Activated T-cell treated with anti-CD3 and anti-CD28 coated beads for 4 hours (primary cell): ENCODE data around the gene PSMB10.
"Not testable (repeated sequence)": the region's sequence is repeated elsewhere in the genome, so short reads cannot be mapped to it uniquely, and the experiment has no call there.

Experiments used
- DNase-seq: peaks from one replicate; pipeline ENCODE4 v3.0.0-alpha.2; 2020

Gene PSMB10

DNA sequence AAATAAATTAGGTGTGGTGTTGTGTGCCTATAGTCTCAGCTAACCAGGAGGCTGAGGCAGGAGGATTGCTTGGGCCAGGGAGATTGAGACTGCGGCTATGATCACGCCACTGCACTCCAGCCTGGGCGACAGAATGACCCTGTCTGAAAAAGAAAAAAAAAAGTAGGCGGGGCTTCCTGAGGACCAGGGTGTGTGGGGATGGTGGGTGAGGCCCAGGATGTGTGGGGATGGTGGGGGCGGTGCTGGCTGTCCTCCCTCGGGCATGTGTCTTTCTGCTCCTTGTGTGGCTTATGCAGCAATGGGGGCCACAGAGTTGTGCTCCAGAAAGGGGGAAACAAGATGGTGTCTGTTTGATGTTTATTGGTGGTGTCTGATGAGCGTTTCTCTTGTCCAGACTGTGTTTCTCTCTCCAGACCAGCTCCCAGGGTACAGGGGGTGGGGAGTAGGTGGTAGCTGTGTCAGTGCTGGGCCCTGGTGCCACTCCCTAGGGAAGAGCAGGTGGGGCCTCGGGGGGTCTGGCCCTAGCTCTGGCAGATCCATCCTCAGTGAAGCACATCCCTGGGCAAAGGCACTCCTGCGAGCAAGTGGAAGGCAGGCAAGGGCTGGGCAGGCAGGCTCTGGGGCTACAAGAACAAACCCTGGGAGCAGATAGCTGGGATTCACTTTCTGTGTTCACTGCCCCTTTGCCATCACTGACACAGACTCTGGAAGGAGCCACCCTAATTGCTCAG, 5.0 kb upstream of the PSMB10 start:
- DNase-seq: no peak

- no peak for DNase-seq
Observed at GRCh38 chr16:67940446-67941089, 3.9 kb upstream of the PSMB10 start.

DNA sequence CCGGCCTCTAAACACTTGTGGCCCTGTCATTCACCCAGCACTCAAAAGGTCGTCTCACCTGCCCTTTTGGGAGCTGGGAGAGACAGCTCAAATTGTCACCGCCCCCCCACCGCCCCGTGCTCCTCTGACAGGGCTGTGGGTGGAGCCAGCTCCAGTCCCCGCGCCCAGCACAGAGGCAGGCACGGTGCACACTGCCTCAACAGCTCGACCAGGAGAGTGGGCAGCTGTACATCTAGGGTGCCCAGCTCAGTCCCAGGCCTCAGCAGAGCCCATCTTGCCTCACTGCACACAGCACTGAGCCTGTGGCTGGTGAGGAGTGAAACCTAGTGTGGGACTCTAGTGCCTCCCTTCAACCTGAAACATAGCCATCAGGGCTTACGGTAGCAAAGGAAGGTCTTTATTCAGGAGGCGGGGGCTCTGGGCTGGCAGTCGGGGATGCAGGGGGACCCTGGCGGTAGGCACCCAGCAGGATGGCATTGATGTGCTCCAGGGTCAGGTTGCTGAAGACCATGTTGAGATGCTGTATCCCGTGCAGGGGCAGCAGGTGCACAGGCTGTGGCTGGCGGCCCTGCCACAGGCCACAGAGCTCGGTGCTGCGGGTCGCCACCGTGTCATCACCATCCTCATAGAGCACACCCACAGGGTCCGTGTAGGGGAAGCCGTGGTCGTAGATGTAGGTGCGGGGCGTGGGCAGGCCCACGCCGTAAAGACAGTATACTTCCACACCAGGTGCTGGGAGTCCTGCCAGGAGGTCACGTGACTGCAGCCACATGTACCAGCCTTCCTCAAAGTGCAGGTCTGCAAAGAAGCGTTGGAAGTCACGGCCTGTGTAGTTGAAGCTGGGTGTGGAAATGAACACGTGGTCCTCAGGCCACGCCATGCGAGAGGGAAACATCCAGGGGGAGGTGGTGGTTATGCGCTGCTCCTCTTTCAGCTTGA, 3.1 kb upstream of the PSMB10 start:
- DNase-seq: peak; percentile 43

GRCh38 chr16:67937713-67938112, 1.1 kb upstream of the PSMB10 start:
- not testable (repeated sequence) for DNase-seq

- peak; percentile 69 for DNase-seq
Observed at GRCh38 chr16:67936880-67937605, 393 bp upstream of the PSMB10 start.

DNA sequence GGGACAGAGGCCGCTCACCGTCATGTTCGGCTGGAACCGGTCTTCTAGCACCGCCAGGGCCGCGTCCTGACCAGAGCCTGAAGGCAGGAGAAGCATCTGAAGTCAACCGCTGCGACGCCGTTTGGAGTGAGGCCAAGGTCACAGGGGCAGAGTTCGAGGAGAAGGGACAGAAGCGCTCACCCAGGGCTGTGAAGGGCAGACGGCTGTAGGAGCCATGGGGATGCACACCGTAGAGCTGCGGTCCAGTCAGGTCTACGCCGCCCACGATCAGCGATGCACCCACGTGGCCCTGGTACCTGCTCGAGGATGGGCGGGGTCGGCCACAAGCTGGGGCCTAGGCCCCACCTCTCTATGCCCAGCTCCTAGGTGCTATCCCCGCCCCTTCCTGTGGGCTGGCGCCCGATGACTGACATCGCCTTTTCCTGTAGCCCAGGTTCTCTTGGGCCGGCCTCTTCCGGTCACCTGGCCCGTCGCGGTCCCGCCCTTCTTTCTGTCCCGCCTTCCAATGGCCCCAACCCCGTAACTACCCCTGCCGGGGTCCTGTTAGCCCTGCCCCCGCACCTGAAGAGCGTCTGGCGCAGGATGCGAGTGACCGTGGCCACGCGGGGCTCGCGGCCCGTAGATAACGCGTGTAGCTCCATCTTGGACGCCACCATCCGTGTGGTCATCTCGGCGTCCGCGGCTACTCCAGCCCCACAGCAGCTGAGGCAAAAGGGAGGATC, 1.1 kb downstream of the PSMB10 start:
- DNase-seq: peak; percentile 91

DNA sequence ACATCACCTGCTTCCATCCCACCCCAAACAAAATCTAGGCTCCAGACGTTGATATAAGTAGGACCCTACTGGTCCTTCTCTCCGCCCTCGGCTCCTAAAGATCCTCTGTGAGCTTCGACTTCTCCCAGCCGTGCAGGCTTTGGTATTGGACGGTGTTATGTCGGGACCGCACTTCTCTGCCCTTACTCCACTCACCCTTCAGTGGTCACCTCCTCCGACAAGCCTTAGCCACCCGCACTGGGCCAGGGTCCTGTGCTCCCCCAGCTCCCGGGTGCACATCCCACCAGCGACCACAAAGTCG, 1.6 kb downstream of the PSMB10 start:
- no peak for DNase-seq

DNA sequence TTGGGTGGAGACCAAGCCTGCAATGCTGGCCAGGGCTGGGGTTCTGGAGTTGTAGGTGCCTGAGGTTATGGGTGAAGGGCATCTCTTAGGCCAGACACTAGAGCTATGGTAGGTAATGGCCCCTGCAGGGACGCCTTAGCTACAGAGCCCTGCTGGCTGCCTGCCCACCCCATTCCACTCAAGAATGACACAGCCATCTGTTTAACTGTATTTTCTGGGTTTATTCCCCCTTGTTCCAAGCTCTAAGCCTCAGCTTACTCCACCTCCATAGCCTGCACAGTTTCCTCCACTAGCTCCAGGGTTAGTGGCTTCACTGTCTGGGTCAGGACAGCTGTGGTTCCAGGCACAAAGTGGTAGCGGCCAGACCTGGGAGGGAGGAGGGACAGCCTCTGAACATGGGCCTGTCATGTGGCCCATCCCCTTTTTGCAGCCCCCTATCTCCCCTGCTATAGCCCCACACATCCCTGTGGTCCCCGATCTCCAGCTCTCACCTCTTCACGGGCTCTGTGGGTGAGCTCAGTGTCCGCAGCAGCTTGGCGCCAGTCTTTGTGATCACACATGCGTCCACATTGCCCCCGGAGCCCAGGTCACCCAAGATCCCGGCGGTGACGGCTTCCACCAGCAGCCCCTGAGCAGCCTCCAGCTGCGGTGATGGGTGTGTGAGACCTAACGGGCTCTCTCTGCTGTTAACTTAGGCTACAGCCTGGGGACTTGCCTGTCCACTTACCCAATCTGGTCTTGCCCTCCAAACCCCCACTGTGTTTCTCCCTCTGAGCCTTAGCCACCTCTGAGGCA, 2.1 kb downstream of the PSMB10 start:
- DNase-seq: no peak

DNA sequence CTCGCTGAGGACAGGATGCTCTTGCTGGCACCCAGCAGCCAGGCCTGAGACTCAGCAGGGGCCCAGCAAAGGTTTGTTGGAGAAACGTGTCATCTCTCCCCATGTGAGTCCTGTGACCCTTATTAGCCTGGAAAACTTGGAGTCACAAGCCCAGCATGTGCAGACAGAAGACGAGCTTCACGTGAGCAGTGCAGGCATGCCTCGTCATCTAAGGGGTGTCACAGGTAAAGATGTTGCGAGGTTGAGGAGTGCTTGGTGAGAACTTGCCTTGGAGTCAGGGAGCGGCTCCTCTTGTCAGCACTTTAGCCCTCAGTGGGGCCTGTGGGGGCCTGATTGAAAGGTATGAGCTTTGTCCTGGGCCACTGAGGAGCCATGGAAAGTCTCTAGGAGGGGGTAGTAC, 2.8 kb downstream of the PSMB10 start:
- DNase-seq: no peak

- no peak for DNase-seq
Observed at GRCh38 chr16:67932462-67932840, 4.2 kb downstream of the PSMB10 start.

- no peak for DNase-seq
Observed at GRCh38 chr16:67931712-67932461, 4.8 kb downstream of the PSMB10 start, which contains the start of gene CTRL. CTRL (minus strand) TSS chr16:67931862; CDS start chr16:67931852, 10 bp downstream.

DNA sequence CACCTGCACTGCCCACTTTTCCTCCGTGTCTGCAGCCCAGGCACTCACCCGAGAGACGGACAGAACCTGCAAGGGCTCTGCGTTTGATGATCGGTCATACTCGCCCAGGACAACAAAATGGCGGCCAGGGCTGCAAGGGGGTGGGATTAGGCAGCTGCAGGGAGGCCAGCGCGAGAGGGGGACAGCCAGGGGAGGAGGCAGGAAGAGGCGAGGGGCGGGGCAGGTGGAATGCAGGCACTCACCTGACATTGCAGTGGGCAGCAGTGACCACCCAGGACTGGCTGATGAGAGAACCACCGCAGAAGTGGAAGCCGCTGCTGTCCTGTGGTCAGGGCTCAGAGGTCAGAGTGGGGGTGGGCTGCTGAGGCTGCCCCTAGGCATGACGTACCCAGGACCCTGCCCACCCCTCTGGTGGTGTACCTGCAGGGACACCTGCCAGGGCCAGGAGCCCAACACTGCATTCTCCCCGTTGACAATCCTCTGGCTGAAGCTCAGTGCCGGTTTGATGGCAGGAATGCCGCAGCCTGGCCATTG, 5.9 kb downstream of the PSMB10 start:
- no peak for DNase-seq

- no peak for DNase-seq
Observed at GRCh38 chr16:67930191-67930590, 6.5 kb downstream of the PSMB10 start.

DNA sequence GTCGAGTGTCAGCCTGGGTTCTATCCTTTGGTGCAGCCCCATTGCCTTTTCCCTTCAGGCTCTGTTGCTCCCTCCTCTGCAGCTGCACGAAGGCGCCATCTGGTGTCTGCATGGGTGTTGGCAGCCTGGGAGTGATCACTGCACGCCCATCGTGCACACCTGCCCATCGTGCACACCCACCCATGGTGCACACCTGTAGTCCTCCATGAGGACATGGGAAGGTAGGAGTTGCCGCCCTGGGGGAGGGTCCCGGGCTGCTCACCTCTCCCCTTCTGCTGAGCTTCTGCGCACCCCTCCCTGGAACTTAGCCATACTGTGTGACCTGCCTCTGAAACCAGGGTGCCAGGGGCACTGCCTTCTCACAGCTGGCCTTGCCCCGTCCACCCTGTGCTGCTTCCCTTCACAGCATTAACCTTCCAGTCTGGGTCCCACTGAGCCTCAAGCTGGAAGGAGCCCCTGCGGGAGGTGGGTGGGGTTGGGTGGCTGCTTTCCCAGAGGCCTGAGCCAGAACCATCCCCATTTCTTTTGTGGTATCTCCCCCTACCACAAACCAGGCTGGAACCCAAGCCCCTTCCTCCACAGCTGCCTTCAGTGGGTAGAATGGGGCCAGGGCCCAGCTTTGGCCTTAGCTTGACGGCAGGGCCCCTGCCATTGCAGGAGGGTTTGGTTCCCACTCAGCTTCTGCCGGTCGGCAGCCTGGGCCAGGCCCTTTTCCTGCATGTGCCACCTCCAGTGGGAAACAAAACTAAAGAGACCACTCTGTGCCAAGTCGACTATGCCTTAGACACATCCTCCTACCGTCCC, 7.9 kb downstream of the PSMB10 start:
- DNase-seq: peak; percentile 69

DNA sequence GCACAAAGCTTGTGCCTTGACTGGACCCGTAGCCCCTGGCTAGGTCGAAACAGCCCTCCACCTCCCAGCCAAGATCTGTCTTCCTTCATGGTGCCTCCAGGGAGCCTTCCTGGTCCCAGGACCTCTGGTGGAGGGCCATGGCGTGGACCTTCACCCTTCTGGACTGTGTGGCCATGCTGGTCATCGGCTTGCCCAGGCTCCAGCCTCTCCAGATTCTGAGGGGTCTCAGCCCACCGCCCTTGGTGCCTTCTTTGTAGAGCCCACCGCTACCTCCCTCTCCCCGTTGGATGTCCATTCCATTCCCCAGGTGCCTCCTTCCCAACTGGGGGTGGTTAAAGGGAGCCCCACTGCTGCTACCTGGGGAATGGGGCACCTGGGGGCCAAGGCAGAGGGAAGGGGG, 8.5 kb downstream of the PSMB10 start:
- no peak for DNase-seq

GRCh38 chr16:67927131-67927941, 9.3 kb downstream of the PSMB10 start:
- no peak for DNase-seq

DNA sequence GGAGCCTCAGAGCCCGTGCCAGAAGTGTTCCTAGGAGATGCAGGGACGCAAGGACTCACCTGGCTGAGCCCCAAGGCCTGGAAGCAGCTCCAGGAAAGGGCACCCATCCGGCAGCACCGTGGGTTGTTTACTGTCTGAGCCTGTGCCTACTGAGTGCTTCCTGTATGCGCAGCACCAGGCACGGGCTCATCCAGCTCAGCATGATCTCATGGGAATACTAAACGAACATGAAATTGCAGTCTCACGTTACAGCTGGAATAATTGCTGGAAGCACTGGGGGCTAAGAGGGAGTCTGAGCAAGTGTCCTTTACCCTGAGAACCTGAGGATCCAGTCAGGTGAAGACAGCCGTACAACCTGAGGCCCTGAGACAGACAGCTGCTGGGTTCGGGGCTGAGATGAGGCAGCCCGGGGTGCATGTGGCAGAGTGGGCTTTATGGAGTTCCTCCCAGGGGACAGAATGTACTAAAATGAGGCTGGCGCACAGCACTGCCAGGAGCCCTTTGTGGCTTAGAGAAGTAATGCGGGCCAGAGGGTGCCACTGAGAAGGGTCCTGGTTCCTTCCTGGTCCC, 10.4 kb downstream of the PSMB10 start:
- no peak for DNase-seq
